ENCODE data around the gene FAP.

FAP gene

DNA sequence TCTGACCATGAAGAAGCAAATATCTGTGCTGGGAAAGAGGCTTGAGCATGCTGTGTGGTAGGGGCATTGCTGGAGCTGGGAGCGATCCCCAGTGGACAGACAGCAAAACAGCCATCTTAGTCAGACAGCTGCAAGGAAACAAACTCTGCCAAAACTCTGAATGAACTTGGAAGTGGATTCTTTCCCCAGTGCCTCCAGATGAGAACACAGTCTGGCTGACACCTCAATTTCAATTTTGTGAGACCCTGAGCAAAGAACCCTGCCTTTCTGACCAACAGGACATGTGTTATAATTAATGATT lies 23.2 kb upstream of the FAP start:
- no peak overlapping the region for H3K4me3 ChIP-seq (replicated peaks; ENCODE audit: insufficient read depth, low read length)
- no peaks in the 10 kb centered on the region for H3K27me3 ChIP-seq (ENCODE audit: insufficient read depth, poor library complexity, severe bottlenecking)
- H3K27ac ChIP-seq (replicated peaks) = no peak overlapping the region
- DNase-seq (ENCODE audit: low read depth in 1 of 2, low spot score in 1 of 2) = no peak
- TF ChIP-seq, protein P1, sequence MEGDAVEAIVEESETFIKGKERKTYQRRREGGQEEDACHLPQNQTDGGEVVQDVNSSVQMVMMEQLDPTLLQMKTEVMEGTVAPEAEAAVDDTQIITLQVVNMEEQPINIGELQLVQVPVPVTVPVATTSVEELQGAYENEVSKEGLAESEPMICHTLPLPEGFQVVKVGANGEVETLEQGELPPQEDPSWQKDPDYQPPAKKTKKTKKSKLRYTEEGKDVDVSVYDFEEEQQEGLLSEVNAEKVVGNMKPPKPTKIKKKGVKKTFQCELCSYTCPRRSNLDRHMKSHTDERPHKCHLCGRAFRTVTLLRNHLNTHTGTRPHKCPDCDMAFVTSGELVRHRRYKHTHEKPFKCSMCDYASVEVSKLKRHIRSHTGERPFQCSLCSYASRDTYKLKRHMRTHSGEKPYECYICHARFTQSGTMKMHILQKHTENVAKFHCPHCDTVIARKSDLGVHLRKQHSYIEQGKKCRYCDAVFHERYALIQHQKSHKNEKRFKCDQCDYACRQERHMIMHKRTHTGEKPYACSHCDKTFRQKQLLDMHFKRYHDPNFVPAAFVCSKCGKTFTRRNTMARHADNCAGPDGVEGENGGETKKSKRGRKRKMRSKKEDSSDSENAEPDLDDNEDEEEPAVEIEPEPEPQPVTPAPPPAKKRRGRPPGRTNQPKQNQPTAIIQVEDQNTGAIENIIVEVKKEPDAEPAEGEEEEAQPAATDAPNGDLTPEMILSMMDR (IDR thresholded peaks at IDR 0.05; ENCODE audit: insufficient read depth, low read length) = no peak
- TF ChIP-seq SPI1 (IDR thresholded peaks at IDR 0.05; ENCODE audit: borderline replicate concordance, low read depth) = no peak
- TF ChIP-seq POLR2AphosphoS5 (IDR thresholded peaks at IDR 0.05; ENCODE audit: low read depth) = no peak

DNA sequence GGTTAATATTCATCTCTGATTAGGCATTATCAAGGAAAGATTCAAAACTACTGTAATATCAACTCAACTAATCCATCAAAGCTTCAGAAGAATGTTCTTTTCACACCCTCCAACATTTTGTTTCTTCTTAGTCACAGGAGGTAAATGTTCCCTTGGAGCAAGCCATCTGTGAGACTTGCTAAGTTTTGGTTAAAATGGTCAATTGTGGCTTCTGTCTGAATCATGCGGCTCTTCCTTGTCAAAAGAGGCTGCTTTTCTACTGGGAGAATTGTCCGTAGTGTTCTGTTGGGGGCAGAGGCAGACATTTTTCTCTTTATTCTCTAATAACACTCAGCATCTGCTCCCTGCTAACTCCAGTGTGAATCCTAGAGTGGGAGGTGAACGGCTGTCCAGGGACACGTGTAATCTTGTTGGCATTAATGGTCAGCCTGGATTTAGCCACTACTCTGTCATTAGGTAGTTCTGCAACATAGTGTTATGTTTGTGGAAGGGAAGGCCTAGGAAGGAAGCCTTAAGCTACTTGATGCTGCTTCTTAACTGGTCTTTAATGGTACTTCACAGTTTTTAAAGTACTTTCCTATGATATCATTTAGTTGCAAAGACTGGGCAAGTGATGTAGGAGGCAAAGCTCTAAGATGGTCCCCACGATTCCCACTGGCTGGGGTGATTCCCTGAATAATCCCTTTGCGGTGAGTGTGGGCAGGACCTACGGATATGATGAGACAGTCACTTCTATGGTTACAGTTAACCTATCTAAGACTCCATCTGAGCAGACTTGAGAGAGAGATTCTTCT lies 22.6 kb upstream of the FAP start:
- no peak for DNase-seq (ENCODE audit: low read depth in 1 of 2, low spot score in 1 of 2)
- H3K27me3 ChIP-seq (ENCODE audit: insufficient read depth, poor library complexity, severe bottlenecking) = no peaks in the 10 kb centered on the region
- TF ChIP-seq, protein P1 (IDR thresholded peaks at IDR 0.05; ENCODE audit: insufficient read depth, low read length) = no peak
- no peak for TF ChIP-seq GABPA (IDR thresholded peaks at IDR 0.05; ENCODE audit: low read depth)
- no peak overlapping the region for H3K4me3 ChIP-seq (replicated peaks; ENCODE audit: insufficient read depth, low read length)
- H3K27ac ChIP-seq (replicated peaks) = no peak overlapping the region

DNA sequence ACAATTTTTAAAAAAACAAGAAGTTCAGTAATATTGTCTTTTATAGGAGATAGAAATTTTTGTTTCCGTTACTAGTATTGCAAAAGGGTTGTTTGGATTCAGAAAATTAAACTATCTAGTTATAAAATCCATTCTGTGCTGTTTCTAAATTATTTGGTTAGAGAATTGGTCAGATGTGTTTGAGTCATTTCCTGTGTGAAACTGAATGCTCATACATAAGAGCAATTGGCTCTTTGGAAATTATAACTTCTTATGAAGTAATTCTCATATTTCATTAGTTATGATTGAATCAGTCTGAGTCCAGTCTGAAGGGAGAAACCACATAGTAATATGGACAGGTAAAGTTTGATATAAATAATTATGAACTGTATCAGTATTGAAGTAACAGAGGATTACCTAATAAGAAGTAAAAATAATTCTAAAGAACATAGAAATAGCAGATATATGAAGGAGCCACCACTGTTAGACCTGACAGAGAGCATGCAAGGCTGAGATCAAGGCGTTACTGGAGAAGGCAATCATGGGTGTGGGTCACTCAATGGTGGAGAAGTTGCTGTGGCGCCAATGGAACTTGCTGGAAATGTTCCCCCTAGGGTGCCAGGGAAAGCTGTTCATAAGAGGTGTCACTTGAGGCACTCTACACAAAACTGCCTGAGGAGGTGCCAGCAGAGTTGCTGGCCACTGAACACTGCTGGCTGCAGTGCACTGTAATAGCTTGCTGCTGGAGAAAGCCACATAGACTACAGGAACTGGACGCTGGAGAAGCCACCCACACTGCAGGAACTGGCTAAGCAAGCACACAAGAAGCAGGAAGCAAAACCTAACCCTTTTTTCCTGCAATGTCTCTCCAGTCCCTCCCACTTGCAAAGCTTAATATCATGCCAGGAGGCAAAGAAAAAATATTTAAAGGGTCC lies 18.0 kb upstream of the FAP start:
- peak overlapping the region; percentile 63 for H3K27ac ChIP-seq (replicated peaks)
- DNase-seq (ENCODE audit: low read depth in 1 of 2, low spot score in 1 of 2) = peak; percentile 67 to 85
- H3K4me3 ChIP-seq (replicated peaks; ENCODE audit: insufficient read depth, low read length) = no peak overlapping the region

More for the DNA sequence above, 18.0 kb upstream of the FAP start:
- TF ChIP-seq SPI1 (IDR thresholded peaks at IDR 0.05; ENCODE audit: borderline replicate concordance, low read depth) (peak; percentile 35; the same call in 1 of the 2 replicates), GABPA (IDR thresholded peaks at IDR 0.05; ENCODE audit: low read depth) (peak; percentile 51), POLR2AphosphoS5 (IDR thresholded peaks at IDR 0.05; ENCODE audit: low read depth) (peak; percentile 41; the same call in 1 of the 2 replicates)
- TF ChIP-seq, protein P1 (IDR thresholded peaks at IDR 0.05; ENCODE audit: insufficient read depth, low read length) = no peak
- TF ChIP-seq, protein P2, sequence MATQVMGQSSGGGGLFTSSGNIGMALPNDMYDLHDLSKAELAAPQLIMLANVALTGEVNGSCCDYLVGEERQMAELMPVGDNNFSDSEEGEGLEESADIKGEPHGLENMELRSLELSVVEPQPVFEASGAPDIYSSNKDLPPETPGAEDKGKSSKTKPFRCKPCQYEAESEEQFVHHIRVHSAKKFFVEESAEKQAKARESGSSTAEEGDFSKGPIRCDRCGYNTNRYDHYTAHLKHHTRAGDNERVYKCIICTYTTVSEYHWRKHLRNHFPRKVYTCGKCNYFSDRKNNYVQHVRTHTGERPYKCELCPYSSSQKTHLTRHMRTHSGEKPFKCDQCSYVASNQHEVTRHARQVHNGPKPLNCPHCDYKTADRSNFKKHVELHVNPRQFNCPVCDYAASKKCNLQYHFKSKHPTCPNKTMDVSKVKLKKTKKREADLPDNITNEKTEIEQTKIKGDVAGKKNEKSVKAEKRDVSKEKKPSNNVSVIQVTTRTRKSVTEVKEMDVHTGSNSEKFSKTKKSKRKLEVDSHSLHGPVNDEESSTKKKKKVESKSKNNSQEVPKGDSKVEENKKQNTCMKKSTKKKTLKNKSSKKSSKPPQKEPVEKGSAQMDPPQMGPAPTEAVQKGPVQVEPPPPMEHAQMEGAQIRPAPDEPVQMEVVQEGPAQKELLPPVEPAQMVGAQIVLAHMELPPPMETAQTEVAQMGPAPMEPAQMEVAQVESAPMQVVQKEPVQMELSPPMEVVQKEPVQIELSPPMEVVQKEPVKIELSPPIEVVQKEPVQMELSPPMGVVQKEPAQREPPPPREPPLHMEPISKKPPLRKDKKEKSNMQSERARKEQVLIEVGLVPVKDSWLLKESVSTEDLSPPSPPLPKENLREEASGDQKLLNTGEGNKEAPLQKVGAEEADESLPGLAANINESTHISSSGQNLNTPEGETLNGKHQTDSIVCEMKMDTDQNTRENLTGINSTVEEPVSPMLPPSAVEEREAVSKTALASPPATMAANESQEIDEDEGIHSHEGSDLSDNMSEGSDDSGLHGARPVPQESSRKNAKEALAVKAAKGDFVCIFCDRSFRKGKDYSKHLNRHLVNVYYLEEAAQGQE (IDR thresholded peaks at IDR 0.05; ENCODE audit: insufficient replicate concordance, low read depth) = no peak
- H3K27me3 ChIP-seq (ENCODE audit: insufficient read depth, poor library complexity, severe bottlenecking) = no peaks in the 10 kb centered on the region

All from HL-60 (cell line).